GM12872 (cell line): Measurements from ENCODE around the gene TADA2B.

Source experiments
- CTCF ChIP-seq: IDR thresholded peaks from 3 replicates; pipeline ENCODE4 v1.5.1; 2011; ENCODE audit warnings: low read depth, mild to moderate bottlenecking, low read length, moderate library complexity; ENCODE audit not compliant: insufficient read depth

TADA2B gene

DNA sequence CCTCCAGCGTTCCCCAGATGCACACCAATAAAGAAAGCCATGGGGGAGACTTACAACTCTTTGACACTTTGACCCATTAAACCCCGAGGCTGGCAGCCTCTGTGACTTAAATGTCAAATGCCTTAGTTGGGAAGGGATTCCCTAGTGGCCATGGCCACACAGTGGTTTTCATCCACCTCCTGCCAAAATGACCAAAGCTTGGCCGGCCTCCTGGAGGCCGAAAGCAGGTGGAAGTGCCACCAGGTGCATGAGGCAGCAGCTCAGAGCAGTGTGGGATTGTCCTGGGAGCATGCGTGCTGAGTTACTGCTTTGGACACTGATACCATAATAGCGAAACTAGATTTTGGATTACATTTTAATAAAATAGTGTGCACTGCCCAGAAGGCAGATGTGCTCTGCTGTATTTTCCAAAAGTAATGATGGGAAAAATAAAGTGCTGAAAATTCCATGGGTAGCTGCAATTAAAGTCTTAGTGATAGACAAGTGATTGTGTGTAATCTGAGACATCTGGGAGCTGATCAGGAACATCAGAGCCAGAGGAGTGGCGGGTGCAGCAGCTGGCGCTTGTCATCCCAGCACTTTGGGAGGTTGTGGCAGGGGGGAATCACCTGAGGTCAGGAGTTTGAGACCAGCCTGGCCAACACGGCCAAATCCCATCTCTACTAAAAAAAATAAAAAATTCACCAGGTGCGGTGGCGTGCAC, 39.8 kb upstream of the TADA2B start:
- TF ChIP-seq CTCF: no peak

GRCh38 chr4:7003879-7004240, 39.3 kb upstream of the TADA2B start:
- no peak for TF ChIP-seq CTCF

DNA sequence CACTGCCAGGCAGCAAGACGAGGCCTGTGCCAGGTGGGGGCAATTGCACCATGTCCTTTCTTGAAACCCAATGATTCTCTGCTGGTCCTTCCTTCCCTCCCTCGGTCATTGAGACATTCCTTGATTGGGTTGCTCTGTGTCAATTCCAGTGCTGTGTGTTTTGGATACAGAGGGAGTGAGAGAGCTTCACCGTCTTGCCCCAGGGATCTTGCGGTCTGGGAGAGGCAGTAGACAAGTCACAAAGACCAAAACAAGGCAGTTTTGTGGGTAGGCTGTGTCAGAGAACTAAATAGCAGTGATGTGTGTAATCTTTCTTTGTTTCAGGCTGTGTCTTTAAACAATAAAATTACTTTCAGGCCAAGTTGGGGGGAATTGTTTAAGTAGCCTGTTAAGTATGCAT, 38.8 kb upstream of the TADA2B start:
- no peak for TF ChIP-seq CTCF

DNA sequence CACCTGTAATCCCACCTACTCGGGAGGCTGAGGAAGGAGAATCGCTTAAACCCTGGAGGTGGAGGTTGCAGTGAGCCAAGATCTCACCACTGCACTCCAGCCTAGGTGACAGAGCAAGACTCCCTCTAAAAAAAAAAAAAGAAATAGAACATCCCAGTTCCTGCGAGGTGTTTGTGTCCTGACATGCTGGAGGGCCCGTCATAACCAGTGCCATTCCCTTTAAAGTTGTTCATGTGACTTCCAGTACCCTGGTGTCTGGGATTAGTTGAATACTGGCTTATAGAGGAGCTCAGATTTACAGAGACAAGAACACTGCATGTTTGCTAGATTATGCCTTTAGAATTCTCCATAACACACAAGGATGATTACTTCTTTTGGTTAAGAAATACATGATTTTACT, 37.6 kb upstream of the TADA2B start:
- TF ChIP-seq CTCF: no peak

DNA sequence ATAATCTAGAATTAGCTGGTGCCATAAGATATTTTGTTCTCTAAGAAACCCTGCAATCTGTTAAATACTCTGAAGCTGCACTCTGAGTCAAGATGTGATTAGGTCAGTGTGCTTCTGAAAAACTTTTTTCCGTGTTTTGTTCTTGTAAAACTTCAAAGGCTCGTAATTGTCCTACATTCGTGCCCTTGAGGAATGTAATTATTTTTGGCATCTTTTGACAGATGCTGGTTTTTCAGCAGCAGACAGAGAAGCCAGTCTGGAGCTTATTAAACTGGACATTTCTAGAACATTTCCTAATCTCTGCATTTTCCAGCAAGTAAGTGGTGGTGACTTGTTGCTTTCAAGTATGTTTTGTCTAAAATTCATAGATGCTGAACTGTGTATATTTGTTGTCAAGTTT, 36.8 kb upstream of the TADA2B start:
- TF ChIP-seq CTCF: no peak

DNA sequence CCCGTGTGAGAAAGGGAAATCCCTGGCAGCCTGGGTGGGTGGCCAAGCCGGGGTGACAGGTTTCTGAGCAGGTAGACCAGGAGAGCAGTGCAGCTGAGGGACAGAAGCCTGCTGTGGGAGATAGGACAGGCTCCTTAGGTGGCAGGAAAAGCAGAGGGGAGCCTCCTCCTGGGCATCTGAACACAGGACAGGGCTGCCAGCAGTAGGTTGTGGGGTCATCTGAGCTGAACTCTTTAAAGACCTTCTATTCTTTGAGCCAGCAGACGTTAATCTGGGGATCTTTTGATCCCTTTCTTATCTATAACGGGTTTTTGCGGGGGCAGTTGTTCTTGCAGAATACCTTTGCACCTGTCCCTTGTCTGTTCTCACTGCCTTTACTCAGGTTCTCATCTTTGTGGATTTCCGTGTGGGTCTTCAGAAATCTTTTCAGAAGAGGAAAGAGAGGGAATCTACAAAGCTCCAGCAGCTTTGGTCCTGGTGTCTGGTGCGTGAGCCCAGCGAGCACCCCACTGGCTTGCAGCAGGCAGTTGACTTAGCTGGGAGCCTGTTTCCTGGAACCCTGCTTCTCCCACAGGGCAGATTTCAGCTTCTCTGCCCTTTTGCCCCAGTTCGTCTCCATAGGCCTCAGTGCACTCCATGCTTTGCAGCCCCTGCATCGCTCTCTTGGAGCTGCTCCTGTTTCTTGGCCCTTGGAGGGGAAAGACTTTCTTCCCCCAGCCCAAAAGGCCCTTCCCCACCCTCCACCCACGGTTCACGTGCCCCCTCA, 35.8 kb upstream of the TADA2B start:
- TF ChIP-seq CTCF: no peak

DNA sequence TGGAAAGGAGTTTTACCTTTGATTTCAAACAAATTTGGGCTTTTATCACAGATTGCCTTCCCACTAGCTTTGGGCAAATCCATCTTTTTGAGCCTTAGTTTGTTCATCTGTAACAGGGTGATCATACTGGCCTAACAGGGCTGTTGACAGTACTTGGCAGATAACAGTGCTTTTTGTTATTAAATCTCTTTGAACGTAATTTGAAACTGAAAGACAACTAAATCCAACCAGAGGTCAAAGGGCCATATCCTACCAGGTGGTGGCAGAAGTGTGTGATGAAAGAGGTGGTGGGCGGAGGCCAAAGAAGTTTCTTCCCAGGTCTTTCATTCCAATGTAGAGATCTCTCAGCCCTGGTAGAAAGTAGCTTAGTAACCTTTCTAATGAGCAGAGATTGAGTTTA, 35.2 kb upstream of the TADA2B start:
- TF ChIP-seq CTCF: no peak
